H9 (cell line): ENCODE measurements around the gene LCTL. TPM values are rescaled to one million over a fixed set of nuclear protein-coding genes. Genes with fewer than 3 reads are reported as not detected.
"Not testable (repeated sequence)": the region's sequence is repeated elsewhere in the genome, so short reads cannot be mapped to it uniquely, and the experiment has no call there.

ENCODE experiments used
- DNase-seq: peaks from one replicate; pipeline ENCODE4 v3.0.0-alpha.2; 2017
- H2AFZ ChIP-seq: one replicate; pipeline ENCODE4 v1.6.1; 2013; ENCODE audit warnings: mild to moderate bottlenecking, low read length, control low read depth, moderate library complexity
- H2AK5ac ChIP-seq: 2 replicates; pipeline ENCODE4 v1.6.1; 2013; ENCODE audit warnings: low read length, control low read depth, mixed read lengths; ENCODE audit not compliant: insufficient read length
- H2BK120ac ChIP-seq: one replicate; pipeline ENCODE4 v1.6.1; 2013; ENCODE audit warnings: low read depth, mild to moderate bottlenecking, low read length, control low read depth, inconsistent platforms; ENCODE audit not compliant: poor library complexity, severe bottlenecking
- H2BK12ac ChIP-seq: 2 replicates; pipeline ENCODE4 v1.6.1; 2013; ENCODE audit warnings: low read length, control low read depth, mixed read lengths, low read depth; ENCODE audit not compliant: insufficient read length
- H2BK15ac ChIP-seq: 2 replicates; pipeline ENCODE4 v1.6.1; 2013; ENCODE audit warnings: low read depth, low read length, control low read depth
- H2BK20ac ChIP-seq: one replicate; pipeline ENCODE4 v1.6.1; 2013; ENCODE audit warnings: low read depth, mild to moderate bottlenecking, low read length, control low read depth, inconsistent platforms; ENCODE audit not compliant: poor library complexity, severe bottlenecking
- H2BK5ac ChIP-seq: 2 replicates; pipeline ENCODE4 v1.6.1; 2013; ENCODE audit warnings: low read length, control low read depth, mixed read lengths; ENCODE audit not compliant: insufficient read length
- H3K14ac ChIP-seq: 2 replicates; pipeline ENCODE4 v1.6.1; 2013; ENCODE audit warnings: low read length, control low read depth; ENCODE audit not compliant: insufficient read depth
- H3K18ac ChIP-seq: 2 replicates; pipeline ENCODE4 v1.6.1; 2013; ENCODE audit warnings: low read depth, mild to moderate bottlenecking, mixed read lengths, low read length, control low read depth; ENCODE audit not compliant: insufficient read length
- H3K23ac ChIP-seq: 2 replicates; pipeline ENCODE4 v1.6.1; 2013; ENCODE audit warnings: low read length, control low read depth, mixed read lengths, low read depth; ENCODE audit not compliant: insufficient read length
- H3K23me2 ChIP-seq: 2 replicates; pipeline ENCODE4 v1.6.1; 2013; ENCODE audit warnings: low read depth, mild to moderate bottlenecking, mixed read lengths, low read length, control low read depth; ENCODE audit not compliant: insufficient read length, poor library complexity, severe bottlenecking
- H3K27ac ChIP-seq: 2 replicates; pipeline ENCODE4 v1.5.1; 2013; ENCODE audit warnings: low read length, control low read depth, mixed read lengths, low read depth; ENCODE audit not compliant: insufficient read length
- H3K27me3 ChIP-seq: 2 replicates; pipeline ENCODE4 v1.6.1; 2013; ENCODE audit warnings: low read length, control low read depth, inconsistent platforms; ENCODE audit not compliant: insufficient read depth
- H3K4ac ChIP-seq: 2 replicates; pipeline ENCODE4 v1.6.1; 2013; ENCODE audit warnings: low read depth, mild to moderate bottlenecking, control low read depth, inconsistent platforms, low read length, moderate library complexity
- H3K4me1 ChIP-seq: 2 replicates; pipeline ENCODE4 v1.6.1; 2013; ENCODE audit warnings: low read length, control low read depth, inconsistent platforms; ENCODE audit not compliant: insufficient read depth
- H3K4me2 ChIP-seq: 2 replicates; pipeline ENCODE4 v1.6.1; 2013; ENCODE audit warnings: low read length, control low read depth, mixed read lengths; ENCODE audit not compliant: insufficient read length, insufficient read depth
- H3K56ac ChIP-seq: 2 replicates; pipeline ENCODE4 v1.6.1; 2013; ENCODE audit warnings: low read depth, mild to moderate bottlenecking, mixed read lengths, low read length, control low read depth; ENCODE audit not compliant: insufficient read length
- H3K79me1 ChIP-seq: 2 replicates; pipeline ENCODE4 v1.6.1; 2013; ENCODE audit warnings: low read depth, mild to moderate bottlenecking, moderate library complexity, low read length, control low read depth, inconsistent platforms; ENCODE audit not compliant: insufficient read depth, poor library complexity, severe bottlenecking
- H3K79me2 ChIP-seq: 2 replicates; pipeline ENCODE4 v1.6.1; 2013; ENCODE audit warnings: low read length, control low read depth, inconsistent platforms; ENCODE audit not compliant: insufficient read depth
- H3K9ac ChIP-seq: 2 replicates; pipeline ENCODE4 v1.6.1; 2013; ENCODE audit warnings: low read length, control low read depth, mixed read lengths; ENCODE audit not compliant: insufficient read length; ENCODE audit errors: extremely low read depth
- H3K9me3 ChIP-seq: one replicate; pipeline ENCODE4 v1.6.1; 2013; ENCODE audit warnings: low read depth, low read length, inconsistent platforms; ENCODE audit not compliant: control insufficient read depth
- H3T11ph ChIP-seq: one replicate; pipeline ENCODE4 v1.6.1; 2013; ENCODE audit warnings: mild to moderate bottlenecking, low read length, control low read depth, inconsistent platforms
- H4K20me1 ChIP-seq: one replicate; pipeline ENCODE4 v1.6.1; 2013; ENCODE audit not compliant: control insufficient read depth, insufficient read length, insufficient read depth
- H4K5ac ChIP-seq: 2 replicates; pipeline ENCODE4 v1.6.1; 2013; ENCODE audit warnings: low read depth, mild to moderate bottlenecking, mixed read lengths, low read length, control low read depth; ENCODE audit not compliant: insufficient read length
- H4K8ac ChIP-seq: replicated peaks from 2 replicates; pipeline ENCODE4 v1.6.1; 2013; ENCODE audit warnings: low read length, control low read depth, mixed read lengths, low read depth; ENCODE audit not compliant: insufficient read length
- H4K91ac ChIP-seq: 2 replicates; pipeline ENCODE4 v1.6.1; 2013; ENCODE audit warnings: low read depth, mild to moderate bottlenecking, moderate library complexity, mixed read lengths, low read length, control low read depth; ENCODE audit not compliant: insufficient read length
- H3K27ac Mint-ChIP-seq, 3 experiments: 2 replicates in 2 of 3; 3 replicates in 1 of 3; pipeline ENCODE4 v1.8.0; 2020 to 2021; ENCODE audit warnings: mixed read lengths in 3 of 3, mild to moderate bottlenecking in 1 of 3, moderate library complexity in 1 of 3
- H3K27me3 Mint-ChIP-seq: 2 replicates; pipeline ENCODE4 v1.8.0; 2021; ENCODE audit warnings: low read depth, mild to moderate bottlenecking, moderate library complexity, mixed read lengths
- H3K36me3 Mint-ChIP-seq, 3 experiments: 2 replicates in 2 of 3; 3 replicates in 1 of 3; pipeline ENCODE4 v1.8.0; 2020 to 2021; ENCODE audit warnings: low read depth in 3 of 3, mixed read lengths in 3 of 3; ENCODE audit not compliant: insufficient read depth in 1 of 3
- H3K4me1 Mint-ChIP-seq, 2 experiments: 2 replicates each; pipeline ENCODE4 v1.8.0; 2020; ENCODE audit warnings: mixed read lengths in 2 of 2
- H3K4me3 Mint-ChIP-seq, 2 experiments: 2 replicates in 1 of 2; 3 replicates in 1 of 2; pipeline ENCODE4 v1.8.0; 2020 to 2021; ENCODE audit warnings: mild to moderate bottlenecking in 2 of 2, mixed read lengths in 2 of 2, moderate library complexity in 1 of 2
- H3K9me3 Mint-ChIP-seq, 2 experiments: 2 replicates in 1 of 2; 3 replicates in 1 of 2; pipeline ENCODE4 v1.8.0; 2020; ENCODE audit warnings: mild to moderate bottlenecking in 2 of 2, mixed read lengths in 2 of 2, moderate library complexity in 1 of 2
- CTCF ChIP-seq: fragments of 200-600 bp; sonication (generic); conservative IDR thresholded peaks from 3 replicates; pipeline ENCODE4 v1.8.0; 2021; ENCODE audit warnings: antibody characterized with exemption, mild to moderate bottlenecking
- WGBS: extraction: QIAGEN DNeasy Blood & Tissue Kit; methylation state at CpG from one replicate; pipeline ENCODE4 v1.1.7; 2013; ENCODE audit warnings: missing lambda C conversion rate, low lambda C conversion rate, mixed read lengths; ENCODE audit not compliant: insufficient read length; ENCODE audit errors: extremely low coverage; 5-methylcytosine and 5-hydroxymethylcytosine counted together
- total RNA-seq: library from RNA; stranded (reverse); gene quantifications from 2 replicates; pipeline ENCODE4 v1.2.1, GENCODE V29; 2021

The LCTL gene
- total RNA-seq, 1 experiment from 2014 or later = 2.3 TPM

DNA sequence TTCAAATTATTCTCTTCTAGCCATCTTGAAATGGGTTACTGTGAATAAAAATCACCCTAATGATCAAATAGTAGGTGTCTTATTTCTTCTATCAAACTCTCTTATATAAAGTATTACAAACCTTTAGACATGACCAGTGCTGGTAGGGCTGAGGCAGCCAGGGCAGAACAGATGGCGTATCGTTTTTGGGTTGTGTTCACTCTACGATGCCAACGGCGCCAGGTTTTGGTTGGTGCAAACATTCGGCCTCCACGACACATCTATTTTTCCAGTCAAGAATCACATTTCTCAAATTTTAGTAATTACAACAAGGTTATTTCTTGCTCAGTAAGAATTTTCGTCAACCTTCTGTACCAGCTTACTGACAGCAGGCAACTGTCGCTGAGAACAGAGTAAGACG, 63.3 kb downstream of the LCTL start:
- no peak overlapping the region for H3K9ac ChIP-seq
- no peaks in the 10 kb centered on the region for H3K23me2 ChIP-seq

DNA sequence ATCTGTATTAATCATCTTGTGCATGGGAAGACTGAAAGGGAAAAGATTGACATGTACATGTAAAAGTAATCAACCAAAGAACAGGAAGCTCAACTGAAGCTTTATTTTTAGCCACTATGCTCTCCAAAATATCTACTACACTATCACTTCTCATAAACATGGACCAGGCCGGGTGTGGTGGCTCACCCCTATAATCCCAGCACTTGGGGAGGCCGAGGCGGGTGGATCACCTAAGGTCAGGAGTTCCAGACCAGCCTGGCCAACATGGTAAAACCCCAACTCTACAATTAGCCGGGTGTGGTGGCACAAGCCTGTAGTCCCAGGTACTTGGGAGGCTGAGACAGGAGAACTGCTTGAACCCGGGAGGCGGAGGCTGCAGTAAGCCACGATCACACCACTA, 65.5 kb downstream of the LCTL start:
- WGBS = no CpG with 5 or more reads among the region's 7 CpGs

More for the DNA sequence above, 63.3 kb downstream of the LCTL start:
- no peak for TF ChIP-seq CTCF
- no peak overlapping the region for H4K8ac ChIP-seq
- no peaks in the 10 kb centered on the region for H3K79me1 ChIP-seq
- H3K27me3 ChIP-seq = no peaks in the 10 kb centered on the region
- WGBS = no CpG with 5 or more reads among the region's 10 CpGs
- Mint-ChIP-seq H3K27ac (peak overlapping the region; percentile 5 to 98 (median 92); a peak in 4 of 7 replicates), H3K4me3 (peak overlapping the region; percentile 98 to 100), H3K36me3 (peaks cover 52 to 70% (median 70%) of the 10 kb centered on the region in 3 experiments), H3K4me1 (peaks cover 27 to 35% of the 10 kb centered on the region in 2 experiments), H3K9me3 (no peaks in the 10 kb centered on the region; a peak in 2 of 5 replicates), H3K27me3 (no peaks in the 10 kb centered on the region)
- H2AFZ ChIP-seq = no peak overlapping the region
- no peaks in the 10 kb centered on the region for H3K4me1 ChIP-seq
- H4K91ac ChIP-seq = no peak overlapping the region
- no peak overlapping the region for H2BK12ac ChIP-seq
- no peak overlapping the region for H3K27ac ChIP-seq
- H3K9me3 ChIP-seq = no peaks in the 10 kb centered on the region
- H2BK20ac ChIP-seq = no peak overlapping the region
- H4K20me1 ChIP-seq = no peaks in the 10 kb centered on the region
- no peak overlapping the region for H2AK5ac ChIP-seq
- no peak overlapping the region for H3K23ac ChIP-seq
- no peak overlapping the region for H2BK15ac ChIP-seq
- no peak overlapping the region for H2BK120ac ChIP-seq
- H3K4ac ChIP-seq = no peak overlapping the region
- no peak for DNase-seq
- H3K14ac ChIP-seq = no peak overlapping the region
- no peak overlapping the region for H4K5ac ChIP-seq
- H3T11ph ChIP-seq = no peak overlapping the region
- no peak overlapping the region for H3K18ac ChIP-seq
- H3K56ac ChIP-seq = no peak overlapping the region
- H3K4me2 ChIP-seq = peak overlapping the region; percentile 87
- no peak overlapping the region for H2BK5ac ChIP-seq
- H3K79me2 ChIP-seq = peaks cover 31% of the 10 kb centered on the region; the same call in 1 of the 2 replicates

More for the DNA sequence above, 65.5 kb downstream of the LCTL start:
- peaks cover 22% of the 10 kb centered on the region; the same call in 1 of the 2 replicates for H3K79me2 ChIP-seq
- H2BK12ac ChIP-seq, H3K27ac ChIP-seq, H3K4ac ChIP-seq, H2AFZ ChIP-seq, H3K18ac ChIP-seq, H3K23ac ChIP-seq, H3K4me3 Mint-ChIP-seq, H4K91ac ChIP-seq, H3K27me3 Mint-ChIP-seq, H3K14ac ChIP-seq, H3K9me3 ChIP-seq, H3K23me2 ChIP-seq, H3K27me3 ChIP-seq, H2BK120ac ChIP-seq, H4K20me1 ChIP-seq, H3K9me3 Mint-ChIP-seq, H3K4me1 ChIP-seq, H4K8ac ChIP-seq, H2BK20ac ChIP-seq, H3K9ac ChIP-seq, DNase-seq, H3T11ph ChIP-seq, H4K5ac ChIP-seq, H2AK5ac ChIP-seq, H3K4me2 ChIP-seq, H3K56ac ChIP-seq, H2BK15ac ChIP-seq, H3K79me1 ChIP-seq, H2BK5ac ChIP-seq: not testable (repeated sequence)
- H3K27ac Mint-ChIP-seq = peak overlapping the region in 2 of 3 experiments; percentile 8 to 89; a peak in 2 of 7 replicates
- H3K36me3 Mint-ChIP-seq = peaks cover 54 to 87% (median 75%) of the 10 kb centered on the region in 3 experiments
- peaks cover 23 to 26% of the 10 kb centered on the region in 2 experiments for H3K4me1 Mint-ChIP-seq
